ENCODE measurements around the gene CCDC112. TPM values are rescaled to one million over a fixed set of nuclear protein-coding genes. Genes with fewer than 3 reads are reported as not detected.

The CCDC112 gene
- total and polyA plus RNA-seq, 2 of the 13 experiments (the other 11 are each of a cell fraction or from before 2014, with no cell fraction given): 1.1 to 2.8 TPM

DNA sequence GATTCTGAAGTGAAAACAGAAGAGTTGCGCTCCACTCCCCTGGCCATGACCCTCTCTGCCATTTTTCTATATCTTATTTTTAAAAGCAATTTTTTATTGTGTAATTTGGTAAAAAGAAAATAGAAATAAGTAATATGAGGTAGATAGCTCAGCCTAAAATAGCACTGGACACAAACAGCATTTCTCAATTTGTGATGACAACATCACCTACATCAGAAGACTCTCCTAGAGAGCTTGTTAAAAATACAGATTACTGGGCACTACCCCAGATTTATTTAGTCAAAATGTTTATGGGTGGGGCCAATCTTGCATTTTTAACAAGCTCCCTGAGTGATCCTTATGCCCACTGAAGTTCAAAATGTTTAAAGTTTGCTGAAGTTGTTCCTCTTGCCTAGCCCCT, 40.5 kb upstream of the CCDC112 start:
- no peak overlapping the region for H3K4me3 ChIP-seq (replicated peaks in 1 of 3; ENCODE audit: insufficient read depth in 1 of 3, low read depth in 2 of 3, low read length in 3 of 3)
- in situ Hi-C loops (cut with HindIII; ENCODE audit: extremely low pct_ligation_motif_present, low pct_unique_long_range_greater_than_20kb): no loop called here
- H3K27me3 ChIP-seq (ENCODE audit: control insufficient read depth in 1 of 2, insufficient read depth in 2 of 2, low read length in 2 of 2): no peaks in the 10 kb centered on the region
- no peaks in the 10 kb centered on the region for H3K9me3 ChIP-seq (ENCODE audit: low read length)
- no peak for TF ChIP-seq ZNF850 (CRISPR knock-in tag; conservative IDR thresholded peaks at IDR 0.05)
- no peak for TF ChIP-seq MEIS1 (CRISPR knock-in tag; IDR thresholded peaks at IDR 0.05; ENCODE audit: borderline replicate concordance)
- TF ChIP-seq, protein P1, sequence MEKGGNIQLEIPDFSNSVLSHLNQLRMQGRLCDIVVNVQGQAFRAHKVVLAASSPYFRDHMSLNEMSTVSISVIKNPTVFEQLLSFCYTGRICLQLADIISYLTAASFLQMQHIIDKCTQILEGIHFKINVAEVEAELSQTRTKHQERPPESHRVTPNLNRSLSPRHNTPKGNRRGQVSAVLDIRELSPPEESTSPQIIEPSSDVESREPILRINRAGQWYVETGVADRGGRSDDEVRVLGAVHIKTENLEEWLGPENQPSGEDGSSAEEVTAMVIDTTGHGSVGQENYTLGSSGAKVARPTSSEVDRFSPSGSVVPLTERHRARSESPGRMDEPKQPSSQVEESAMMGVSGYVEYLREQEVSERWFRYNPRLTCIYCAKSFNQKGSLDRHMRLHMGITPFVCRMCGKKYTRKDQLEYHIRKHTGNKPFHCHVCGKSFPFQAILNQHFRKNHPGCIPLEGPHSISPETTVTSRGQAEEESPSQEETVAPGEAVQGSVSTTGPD (CRISPR knock-in tag; IDR thresholded peaks at IDR 0.05): no peak
- TF ChIP-seq ARNT (IDR thresholded peaks at IDR 0.05): no peak
- TF ChIP-seq, protein P2, sequence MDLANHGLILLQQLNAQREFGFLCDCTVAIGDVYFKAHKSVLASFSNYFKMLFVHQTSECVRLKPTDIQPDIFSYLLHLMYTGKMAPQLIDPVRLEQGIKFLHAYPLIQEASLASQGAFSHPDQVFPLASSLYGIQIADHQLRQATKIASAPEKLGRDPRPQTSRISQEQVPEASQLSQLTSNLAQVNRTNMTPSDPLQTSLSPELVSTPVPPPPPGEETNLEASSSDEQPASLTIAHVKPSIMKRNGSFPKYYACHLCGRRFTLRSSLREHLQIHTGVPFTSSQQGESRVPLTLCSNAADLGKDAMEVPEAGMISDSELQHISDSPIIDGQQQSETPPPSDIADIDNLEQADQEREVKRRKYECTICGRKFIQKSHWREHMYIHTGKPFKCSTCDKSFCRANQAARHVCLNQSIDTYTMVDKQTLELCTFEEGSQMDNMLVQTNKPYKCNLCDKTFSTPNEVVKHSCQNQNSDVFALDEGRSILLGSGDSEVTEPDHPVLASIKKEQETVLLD (CRISPR knock-in tag; IDR thresholded peaks at IDR 0.05; ENCODE audit: low read depth): no peak
- TF ChIP-seq, protein P3, sequence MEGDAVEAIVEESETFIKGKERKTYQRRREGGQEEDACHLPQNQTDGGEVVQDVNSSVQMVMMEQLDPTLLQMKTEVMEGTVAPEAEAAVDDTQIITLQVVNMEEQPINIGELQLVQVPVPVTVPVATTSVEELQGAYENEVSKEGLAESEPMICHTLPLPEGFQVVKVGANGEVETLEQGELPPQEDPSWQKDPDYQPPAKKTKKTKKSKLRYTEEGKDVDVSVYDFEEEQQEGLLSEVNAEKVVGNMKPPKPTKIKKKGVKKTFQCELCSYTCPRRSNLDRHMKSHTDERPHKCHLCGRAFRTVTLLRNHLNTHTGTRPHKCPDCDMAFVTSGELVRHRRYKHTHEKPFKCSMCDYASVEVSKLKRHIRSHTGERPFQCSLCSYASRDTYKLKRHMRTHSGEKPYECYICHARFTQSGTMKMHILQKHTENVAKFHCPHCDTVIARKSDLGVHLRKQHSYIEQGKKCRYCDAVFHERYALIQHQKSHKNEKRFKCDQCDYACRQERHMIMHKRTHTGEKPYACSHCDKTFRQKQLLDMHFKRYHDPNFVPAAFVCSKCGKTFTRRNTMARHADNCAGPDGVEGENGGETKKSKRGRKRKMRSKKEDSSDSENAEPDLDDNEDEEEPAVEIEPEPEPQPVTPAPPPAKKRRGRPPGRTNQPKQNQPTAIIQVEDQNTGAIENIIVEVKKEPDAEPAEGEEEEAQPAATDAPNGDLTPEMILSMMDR (CRISPR knock-in tag; IDR thresholded peaks at IDR 0.05): no peak
- TF ChIP-seq, protein P4, sequence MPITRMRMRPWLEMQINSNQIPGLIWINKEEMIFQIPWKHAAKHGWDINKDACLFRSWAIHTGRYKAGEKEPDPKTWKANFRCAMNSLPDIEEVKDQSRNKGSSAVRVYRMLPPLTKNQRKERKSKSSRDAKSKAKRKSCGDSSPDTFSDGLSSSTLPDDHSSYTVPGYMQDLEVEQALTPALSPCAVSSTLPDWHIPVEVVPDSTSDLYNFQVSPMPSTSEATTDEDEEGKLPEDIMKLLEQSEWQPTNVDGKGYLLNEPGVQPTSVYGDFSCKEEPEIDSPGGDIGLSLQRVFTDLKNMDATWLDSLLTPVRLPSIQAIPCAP (CRISPR knock-in tag; IDR thresholded peaks at IDR 0.05; ENCODE audit: low read depth): no peak
- no peak for TF ChIP-seq RFXAP (CRISPR knock-in tag; IDR thresholded peaks at IDR 0.05; ENCODE audit: borderline replicate concordance)
- no peak for TF ChIP-seq JARID2 (CRISPR knock-in tag; IDR thresholded peaks at IDR 0.05; ENCODE audit: insufficient replicate concordance)
- TF ChIP-seq FOXK2 (IDR thresholded peaks at IDR 0.05): no peak
- no peak for TF ChIP-seq RXRB (CRISPR knock-in tag; IDR thresholded peaks at IDR 0.05; ENCODE audit: borderline replicate concordance)
- TF ChIP-seq, protein P5, sequence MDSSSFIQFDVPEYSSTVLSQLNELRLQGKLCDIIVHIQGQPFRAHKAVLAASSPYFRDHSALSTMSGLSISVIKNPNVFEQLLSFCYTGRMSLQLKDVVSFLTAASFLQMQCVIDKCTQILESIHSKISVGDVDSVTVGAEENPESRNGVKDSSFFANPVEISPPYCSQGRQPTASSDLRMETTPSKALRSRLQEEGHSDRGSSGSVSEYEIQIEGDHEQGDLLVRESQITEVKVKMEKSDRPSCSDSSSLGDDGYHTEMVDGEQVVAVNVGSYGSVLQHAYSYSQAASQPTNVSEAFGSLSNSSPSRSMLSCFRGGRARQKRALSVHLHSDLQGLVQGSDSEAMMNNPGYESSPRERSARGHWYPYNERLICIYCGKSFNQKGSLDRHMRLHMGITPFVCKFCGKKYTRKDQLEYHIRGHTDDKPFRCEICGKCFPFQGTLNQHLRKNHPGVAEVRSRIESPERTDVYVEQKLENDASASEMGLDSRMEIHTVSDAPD (CRISPR knock-in tag; IDR thresholded peaks at IDR 0.05): no peak
- FAIRE-seq (no peak), DNase-seq (ENCODE audit: low spot score) (no peak), ATAC-seq (no peak)
- 88% methylated on average over 1 of the region's 1 CpG for WGBS (ENCODE audit: low lambda C conversion rate)
- BruUV-seq (replicated peaks): no TSS peak
- CTCF ChIA-PET (ENCODE audit: low intra/inter-chr PET ratio, low total read pairs): no interaction called here
- H2AFZ ChIP-seq (ENCODE audit: low read length): no peak overlapping the region
- H3K36me3 ChIP-seq (replicated peaks in 1 of 2; ENCODE audit: control insufficient read depth in 1 of 2, insufficient read depth in 2 of 2, low read length in 2 of 2): no peaks in the 10 kb centered on the region
- H4K20me1 ChIP-seq (ENCODE audit: insufficient read depth, low read length): no peaks in the 10 kb centered on the region
- no peak overlapping the region for H3K9ac ChIP-seq (ENCODE audit: insufficient read depth, low read depth, low read length)
- POLR2A ChIA-PET: no interaction called here
- intact Hi-C loops (cut with micrococcal nuclease; ENCODE audit: unreplicated experiment): no loop called here
- H3K79me2 ChIP-seq (ENCODE audit: insufficient read depth, low read length): no peaks in the 10 kb centered on the region
- H3K27ac ChIP-seq (ENCODE audit: extremely low read length, insufficient read depth, low read length): no peak overlapping the region
- peaks cover 12% of the 10 kb centered on the region for H3K4me1 ChIP-seq (ENCODE audit: insufficient read depth, low read length)
- H3K4me2 ChIP-seq (ENCODE audit: low read depth, low read length): no peak overlapping the region
